Ovary (tissue), 9 donors: ENCODE data around the gene HTR3B. TPM values are rescaled to one million over a fixed set of nuclear protein-coding genes. Genes with fewer than 3 reads are reported as not detected.
"Not testable (repeated sequence)": the region's sequence is repeated elsewhere in the genome, so short reads cannot be mapped to it uniquely, and the experiment has no call there.

Experiments
- DNase-seq, 5 donors: peaks; one replicate each; pipeline ENCODE4 v3.0.0-alpha.2; 2019 to 2020
- H3K27ac ChIP-seq, 2 donors: fragments of 200-600 bp; one replicate each; pipeline versions ENCODE4 v1.5.1 to v1.8.0; 2019 to 2022
- H3K27me3 ChIP-seq: fragments of 200-600 bp; one replicate; pipeline ENCODE4 v1.8.0; 2022
- H3K36me3 ChIP-seq: fragments of 200-600 bp; sonication (generic); one replicate; pipeline ENCODE4 v1.5.1; 2019
- H3K4me1 ChIP-seq: one replicate; pipeline ENCODE4 v1.8.1; 2013; ENCODE audit warnings: mild to moderate bottlenecking, moderate library complexity; ENCODE audit not compliant: insufficient read depth
- H3K4me3 ChIP-seq: fragments of 200-600 bp; sonication (generic); one replicate; pipeline ENCODE4 v1.5.1; 2017
- H3K9me3 ChIP-seq, 2 donors: fragments of 200-600 bp in 1 of 2; sonication (generic) in 1 of 2; one replicate each; pipeline versions ENCODE4 v1.5.1 to v1.8.1; 2013 to 2019; ENCODE audit warnings: mild to moderate bottlenecking in 1 of 2, moderate library complexity in 1 of 2
- EP300 ChIP-seq: sonication (generic); formaldehyde crosslinking; IDR thresholded peaks from one replicate; pipeline ENCODE4 v1.6.1; 2017; ENCODE audit warnings: antibody characterized with exemption
- POLR2A ChIP-seq: fragments of 450-650 bp; IDR thresholded peaks from one replicate; pipeline ENCODE4 v1.6.1; 2017; ENCODE audit warnings: antibody characterized with exemption, mild to moderate bottlenecking, moderate library complexity
- WGBS, 3 donors: extraction: QIAGEN DNeasy Blood & Tissue Kit in 1 of 3; methylation state at CpG; one replicate each; pipeline versions ENCODE4 v1.1.5 to v1.1.7; 2013 to 2017; 5-methylcytosine and 5-hydroxymethylcytosine counted together
- intact Hi-C, 4 donors: fragments of 100-400 bp; cut with DNase I; formaldehyde crosslinking; loops; one replicate each; pipeline versions ENCODE4 v1.11.0 to v1.15.1; 2022 to 2023
- polyA plus RNA-seq, 2 donors: library from polyadenylated mRNA; stranded (reverse); fragments of 200-250 nt in 1 of 2; fragments of 350-450 nt in 1 of 2; fragmentation: Illumina TruSeq in 1 of 2; extraction: RNeasy Lipid Tissue Mini Kit (QIAGEN cat#74804) in 1 of 2; gene quantifications; one replicate each; pipeline ENCODE4 v1.2.3, GENCODE V29; 2013 to 2014
- total RNA-seq, 7 donors: library from RNA; depleted of rRNA in 2 of 7; stranded (reverse); fragments of >200 nt in 2 of 7; fragmentation: NEBNext Ultra II Directional in 3 of 7; extraction: Animal tissue kit (Norgen Biotek cat#: 25700) in 3 of 7; gene quantifications; one replicate each; pipeline versions ENCODE4 v1.1.0 to v1.2.4, GENCODE V29; 2016 to 2023
- TF ChIP-seq, protein P1 (sequence below), 3 donors: fragments of 450-650 bp in 2 of 3; fragments of 200-600 bp in 1 of 3; IDR thresholded peaks; one replicate each; pipeline versions ENCODE4 v1.5.1 to v1.8.0; 2016 to 2022; ENCODE audit warnings: antibody characterized with exemption in 3 of 3, mild to moderate bottlenecking in 1 of 3
- donor health status: DM: no; HTN: no; CAD: no; lungs with moderate emphysema.
- donor health status: DM: no; HTN: no; CAD: no.
- donor health status: Bipolar disorder and iron deficiency.
- donor health status: DM: yes; HTN: yes; CAD: no.
- donor health status: DM: no; HTN: no; CAD: no.
- donor health status: DM: yes; HTN: yes; CAD: no.

HTR3B gene
- total and polyA plus RNA-seq, 9 donors = not detected

- H3K9me3 ChIP-seq = no peaks in the 10 kb centered on the region
- intact Hi-C loops = no loop called here
- no peak for DNase-seq
- no peaks in the 10 kb centered on the region for H3K4me1 ChIP-seq
- TF ChIP-seq POLR2A (no peak), EP300 (no peak)
- TF ChIP-seq, protein P1, sequence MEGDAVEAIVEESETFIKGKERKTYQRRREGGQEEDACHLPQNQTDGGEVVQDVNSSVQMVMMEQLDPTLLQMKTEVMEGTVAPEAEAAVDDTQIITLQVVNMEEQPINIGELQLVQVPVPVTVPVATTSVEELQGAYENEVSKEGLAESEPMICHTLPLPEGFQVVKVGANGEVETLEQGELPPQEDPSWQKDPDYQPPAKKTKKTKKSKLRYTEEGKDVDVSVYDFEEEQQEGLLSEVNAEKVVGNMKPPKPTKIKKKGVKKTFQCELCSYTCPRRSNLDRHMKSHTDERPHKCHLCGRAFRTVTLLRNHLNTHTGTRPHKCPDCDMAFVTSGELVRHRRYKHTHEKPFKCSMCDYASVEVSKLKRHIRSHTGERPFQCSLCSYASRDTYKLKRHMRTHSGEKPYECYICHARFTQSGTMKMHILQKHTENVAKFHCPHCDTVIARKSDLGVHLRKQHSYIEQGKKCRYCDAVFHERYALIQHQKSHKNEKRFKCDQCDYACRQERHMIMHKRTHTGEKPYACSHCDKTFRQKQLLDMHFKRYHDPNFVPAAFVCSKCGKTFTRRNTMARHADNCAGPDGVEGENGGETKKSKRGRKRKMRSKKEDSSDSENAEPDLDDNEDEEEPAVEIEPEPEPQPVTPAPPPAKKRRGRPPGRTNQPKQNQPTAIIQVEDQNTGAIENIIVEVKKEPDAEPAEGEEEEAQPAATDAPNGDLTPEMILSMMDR (IDR thresholded peaks at IDR 0.05) = no peak
- no peak overlapping the region for H3K4me3 ChIP-seq
- no peak overlapping the region for H3K27ac ChIP-seq
- WGBS, 3 donors = 70 to 83% (median 73%) methylated on average over 2 of the region's 2 CpGs
- no peaks in the 10 kb centered on the region for H3K36me3 ChIP-seq
- no peaks in the 10 kb centered on the region for H3K27me3 ChIP-seq
Measured at GRCh38 chr11:113923572-113923971, 19.0 kb downstream of the HTR3B start.

- Histone ChIP-seq H3K4me1 (no peaks in the 10 kb centered on the region), H3K36me3 (no peaks in the 10 kb centered on the region), H3K27ac (no peak overlapping the region), H3K9me3 (no peaks in the 10 kb centered on the region), H3K4me3 (no peak overlapping the region), H3K27me3 (no peaks in the 10 kb centered on the region)
- WGBS, 3 donors = 56 to 57% (median 57%) methylated on average over 12 of the region's 12 CpGs
- intact Hi-C loops = no loop called here
- TF ChIP-seq EP300 (no peak), POLR2A (no peak)
- TF ChIP-seq, protein P1 (IDR thresholded peaks at IDR 0.05) = no peak
- no peak for DNase-seq
Measured at GRCh38 chr11:113926273-113927197, 21.9 kb downstream of the HTR3B start.

DNA sequence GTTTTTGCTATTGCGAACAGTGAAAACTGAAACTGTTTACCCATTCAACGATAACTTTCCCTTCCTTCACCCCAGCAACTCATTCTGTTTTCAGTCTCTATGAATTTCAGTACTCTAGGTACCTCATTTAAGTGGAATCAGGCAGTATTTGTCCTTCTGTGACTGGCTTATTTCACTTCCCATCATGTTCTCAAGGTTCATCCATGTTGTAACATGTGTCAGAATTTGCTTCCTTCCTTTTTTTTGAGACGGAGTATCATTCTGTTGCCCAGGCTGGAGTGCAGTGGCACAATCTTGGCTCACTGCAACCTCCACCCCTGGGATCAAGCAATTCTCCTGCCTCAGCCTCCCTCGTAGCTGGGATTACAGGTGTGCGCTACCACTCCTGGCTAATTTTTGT lies 23.7 kb downstream of the HTR3B start:
- no peak for DNase-seq
- no peaks in the 10 kb centered on the region for H3K4me1 ChIP-seq
- 74 to 90% (median 88%) methylated on average over 4 to 5 of the region's 5 CpGs for WGBS, 3 donors
- no peak overlapping the region for H3K4me3 ChIP-seq
- intact Hi-C loops = no loop called here
- H3K27ac ChIP-seq = no peak overlapping the region
- no peaks in the 10 kb centered on the region for H3K9me3 ChIP-seq
- no peaks in the 10 kb centered on the region for H3K36me3 ChIP-seq
- TF ChIP-seq POLR2A = no peak
- TF ChIP-seq, protein P1 (IDR thresholded peaks at IDR 0.05) = no peak
- no peak for TF ChIP-seq EP300
- H3K27me3 ChIP-seq = no peaks in the 10 kb centered on the region

GRCh38 chr11:113932788-113933187 lies 28.2 kb downstream of the HTR3B start:
- TF ChIP-seq EP300 (no peak), POLR2A (no peak)
- TF ChIP-seq, protein P1 (IDR thresholded peaks at IDR 0.05) = no peak
- H3K27ac ChIP-seq = no peak overlapping the region
- WGBS, 3 donors = 62 to 73% (median 72%) methylated on average over 7 of the region's 7 CpGs
- intact Hi-C loops = no loop called here
- H3K36me3 ChIP-seq = no peaks in the 10 kb centered on the region
- no peak for DNase-seq
- no peaks in the 10 kb centered on the region for H3K27me3 ChIP-seq
- H3K4me1 ChIP-seq = no peaks in the 10 kb centered on the region
- no peaks in the 10 kb centered on the region for H3K9me3 ChIP-seq
- no peak overlapping the region for H3K4me3 ChIP-seq

- H3K36me3 ChIP-seq, H3K9me3 ChIP-seq, DNase-seq, H3K4me3 ChIP-seq, intact Hi-C loops, H3K27me3 ChIP-seq, H3K4me1 ChIP-seq, H3K27ac ChIP-seq: not testable (repeated sequence)
- 89 to 94% (median 93%) methylated on average over 3 of the region's 3 CpGs for WGBS, 3 donors
Measured at GRCh38 chr11:113934193-113934592, 29.6 kb downstream of the HTR3B start.
